DND-41 (cell line): ENCODE measurements around the gene JAZF1.

Source experiments
- ATAC-seq: fragments of 200-7000 bp; cut with Tn5 transposase; 3 replicates; pipeline ENCODE4 v1.9.1; 2021; ENCODE audit warnings: low read depth; ENCODE audit not compliant: insufficient read depth
- DNase-seq: peaks from one replicate; pipeline ENCODE4 v3.0.0-alpha.2; 2020
- H2AFZ ChIP-seq: 2 replicates; pipeline ENCODE4 v1.6.0; 2012; ENCODE audit warnings: low read depth, low read length
- H3K27ac ChIP-seq: 2 replicates; pipeline ENCODE4 v1.5.1; 2012; ENCODE audit warnings: low read length, inconsistent platforms
- H3K27me3 ChIP-seq: fragments of 200-600 bp; sonication (generic); 2 replicates; pipeline ENCODE4 v1.6.0; 2012; ENCODE audit warnings: low read length, mild to moderate bottlenecking, inconsistent platforms; ENCODE audit not compliant: insufficient read depth, poor library complexity
- H3K36me3 ChIP-seq: 2 replicates; pipeline ENCODE4 v1.5.1; 2012; ENCODE audit warnings: low read length, inconsistent platforms; ENCODE audit not compliant: insufficient read depth
- H3K4me1 ChIP-seq: 2 replicates; pipeline ENCODE4 v1.5.1; 2012; ENCODE audit warnings: mild to moderate bottlenecking, low read length; ENCODE audit not compliant: insufficient read depth
- H3K4me2 ChIP-seq: 2 replicates; pipeline ENCODE4 v1.6.0; 2012; ENCODE audit warnings: mild to moderate bottlenecking, moderate library complexity, low read length, inconsistent platforms; ENCODE audit not compliant: insufficient read depth
- H3K4me3 ChIP-seq, 2 experiments: fragments of 200-600 bp in 1 of 2; shearing (Covaris generic) in 1 of 2; 2 replicates each; pipeline ENCODE4 v1.5.1; 2012 to 2016; ENCODE audit warnings: inconsistent platforms in 2 of 2, low read length in 2 of 2, mild to moderate bottlenecking in 2 of 2, low read depth in 1 of 2, moderate library complexity in 1 of 2
- H3K79me2 ChIP-seq: 2 replicates; pipeline ENCODE4 v1.6.0; 2012; ENCODE audit warnings: low read length, inconsistent platforms; ENCODE audit not compliant: insufficient read depth
- H3K9ac ChIP-seq: 2 replicates; pipeline ENCODE4 v1.6.0; 2012; ENCODE audit warnings: low read depth, mild to moderate bottlenecking, inconsistent platforms, low read length, moderate library complexity
- H3K9me3 ChIP-seq: 2 replicates; pipeline ENCODE4 v1.5.1; 2012; ENCODE audit warnings: low read length, moderate library complexity, mild to moderate bottlenecking, inconsistent platforms; ENCODE audit not compliant: insufficient read depth, severe bottlenecking
- H4K20me1 ChIP-seq: 2 replicates; pipeline ENCODE4 v1.6.0; 2012; ENCODE audit warnings: low read length; ENCODE audit not compliant: insufficient read depth
- CTCF ChIP-seq: IDR thresholded peaks from 2 replicates; pipeline ENCODE4 v1.5.1; 2012; ENCODE audit warnings: borderline replicate concordance, low read length, moderate library complexity, mild to moderate bottlenecking; ENCODE audit not compliant: poor library complexity, severe bottlenecking; ENCODE audit errors: extremely low read depth
- EZH2 ChIP-seq: IDR thresholded peaks from 3 replicates; pipeline ENCODE4 v1.6.1; 2012; ENCODE audit warnings: borderline replicate concordance, low read depth, mild to moderate bottlenecking, moderate library complexity, low read length, inconsistent platforms; ENCODE audit not compliant: severe bottlenecking

Gene JAZF1

GRCh38 chr7:28013441-28013840, 167.2 kb downstream of the JAZF1 start:
- H3K27me3 ChIP-seq = no peaks in the 10 kb centered on the region
- H4K20me1 ChIP-seq = no peaks in the 10 kb centered on the region
- no peak overlapping the region for H3K4me2 ChIP-seq
- no peak overlapping the region for H3K9ac ChIP-seq
- no peak overlapping the region for H3K27ac ChIP-seq
- no peak for ATAC-seq
- DNase-seq = no peak
- H3K4me1 ChIP-seq = no peaks in the 10 kb centered on the region
- H3K79me2 ChIP-seq = no peaks in the 10 kb centered on the region
- TF ChIP-seq EZH2 = no peak
- no peak for TF ChIP-seq CTCF
- H3K9me3 ChIP-seq = peaks cover 5% of the 10 kb centered on the region
- no peak overlapping the region for H2AFZ ChIP-seq
- no peak overlapping the region for H3K4me3 ChIP-seq
- no peaks in the 10 kb centered on the region for H3K36me3 ChIP-seq

DNA sequence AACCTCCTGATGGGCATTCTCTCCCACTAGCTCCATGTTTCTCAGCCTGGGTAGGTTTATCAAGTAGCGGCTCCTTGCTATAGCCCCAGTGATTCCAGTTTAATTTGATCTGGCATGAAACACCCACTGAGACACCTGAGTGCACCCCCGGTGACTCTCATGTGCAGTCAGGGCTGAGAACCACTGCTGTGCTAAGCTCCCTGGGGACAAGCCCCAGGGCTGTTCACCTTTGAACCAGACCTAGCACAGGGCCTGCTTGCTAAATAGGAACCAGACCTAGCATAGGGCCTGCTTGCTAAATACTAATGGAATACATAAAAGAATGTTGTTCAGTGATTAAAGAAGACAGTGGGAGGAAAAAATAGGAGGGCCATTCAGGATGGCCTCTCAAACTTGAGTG, 167.6 kb downstream of the JAZF1 start:
- Histone ChIP-seq H3K9me3 (peaks cover 5% of the 10 kb centered on the region), H3K9ac (no peak overlapping the region), H3K4me1 (no peaks in the 10 kb centered on the region), H3K27ac (no peak overlapping the region), H2AFZ (no peak overlapping the region), H3K4me2 (no peak overlapping the region), H3K27me3 (no peaks in the 10 kb centered on the region), H4K20me1 (no peaks in the 10 kb centered on the region), H3K79me2 (no peaks in the 10 kb centered on the region), H3K36me3 (no peaks in the 10 kb centered on the region), H3K4me3 (no peak overlapping the region)
- DNase-seq (no peak), ATAC-seq (no peak)
- TF ChIP-seq EZH2 (no peak), CTCF (no peak)

- ATAC-seq (no peak), DNase-seq (no peak)
- no peaks in the 10 kb centered on the region for H3K4me1 ChIP-seq
- no peaks in the 10 kb centered on the region for H4K20me1 ChIP-seq
- H3K79me2 ChIP-seq = no peaks in the 10 kb centered on the region
- H3K4me2 ChIP-seq = no peak overlapping the region
- H3K4me3 ChIP-seq = no peak overlapping the region
- no peak overlapping the region for H3K27ac ChIP-seq
- no peaks in the 10 kb centered on the region for H3K36me3 ChIP-seq
- no peak for TF ChIP-seq CTCF
- TF ChIP-seq EZH2 = no peak
- no peak overlapping the region for H2AFZ ChIP-seq
- no peaks in the 10 kb centered on the region for H3K9me3 ChIP-seq
- H3K9ac ChIP-seq = no peak overlapping the region
- no peaks in the 10 kb centered on the region for H3K27me3 ChIP-seq
Measured at GRCh38 chr7:28008911-28009310, 171.7 kb downstream of the JAZF1 start.

GRCh38 chr7:28008171-28008570, 172.4 kb downstream of the JAZF1 start:
- no peaks in the 10 kb centered on the region for H4K20me1 ChIP-seq
- DNase-seq = no peak
- ATAC-seq = no peak

More at GRCh38 chr7:28008171-28008570, 172.4 kb downstream of the JAZF1 start:
- Histone ChIP-seq H3K9me3 (no peaks in the 10 kb centered on the region), H3K36me3 (no peaks in the 10 kb centered on the region), H3K4me1 (no peaks in the 10 kb centered on the region), H3K4me2 (no peak overlapping the region), H3K27ac (no peak overlapping the region), H3K9ac (no peak overlapping the region), H3K4me3 (no peak overlapping the region), H3K79me2 (no peaks in the 10 kb centered on the region), H3K27me3 (no peaks in the 10 kb centered on the region), H2AFZ (no peak overlapping the region)
- no peak for TF ChIP-seq EZH2
- TF ChIP-seq CTCF = no peak
